Progenitor cell of endocrine pancreas (in vitro differentiated cells): ENCODE data around the gene NEUROD4. TPM values are rescaled to one million over a fixed set of nuclear protein-coding genes. Genes with fewer than 3 reads are reported as not detected.

Experiments
- DNase-seq: peaks from one replicate; pipeline ENCODE4 v3.0.0; 2021; ENCODE audit warnings: low spot score; ENCODE audit not compliant: unreplicated experiment
- H3K27ac Mint-ChIP-seq: 2 replicates; pipeline ENCODE4 v1.8.0; 2021; ENCODE audit warnings: mild to moderate bottlenecking, moderate library complexity, mixed read lengths
- H3K27me3 Mint-ChIP-seq: 2 replicates; pipeline ENCODE4 v1.8.0; 2021; ENCODE audit warnings: mixed read lengths
- H3K36me3 Mint-ChIP-seq: 2 replicates; pipeline ENCODE4 v1.8.0; 2022; ENCODE audit warnings: mixed read lengths; ENCODE audit not compliant: insufficient read depth
- H3K4me1 Mint-ChIP-seq: 2 replicates; pipeline ENCODE4 v1.8.0; 2021; ENCODE audit warnings: low read depth, mixed read lengths
- H3K4me3 Mint-ChIP-seq: 2 replicates; pipeline ENCODE4 v1.8.0; 2021; ENCODE audit warnings: low read depth, mild to moderate bottlenecking, moderate library complexity, mixed read lengths
- H3K9me3 Mint-ChIP-seq: 2 replicates; pipeline ENCODE4 v1.8.0; 2021; ENCODE audit warnings: low read depth, mixed read lengths
- total RNA-seq: library from RNA; stranded (reverse); gene quantifications from 2 replicates; pipeline ENCODE4 v1.2.1, GENCODE V29; 2021
- TF ChIP-seq, protein P1 (sequence below): fragments of 200-600 bp; sonication (generic); IDR thresholded peaks from one replicate; pipeline ENCODE4 v1.5.0; 2021; ENCODE audit warnings: antibody characterized with exemption, mild to moderate bottlenecking; ENCODE audit not compliant: unreplicated experiment

The NEUROD4 gene
- total RNA-seq, 1 donor from 2014 or later = not detected

DNA sequence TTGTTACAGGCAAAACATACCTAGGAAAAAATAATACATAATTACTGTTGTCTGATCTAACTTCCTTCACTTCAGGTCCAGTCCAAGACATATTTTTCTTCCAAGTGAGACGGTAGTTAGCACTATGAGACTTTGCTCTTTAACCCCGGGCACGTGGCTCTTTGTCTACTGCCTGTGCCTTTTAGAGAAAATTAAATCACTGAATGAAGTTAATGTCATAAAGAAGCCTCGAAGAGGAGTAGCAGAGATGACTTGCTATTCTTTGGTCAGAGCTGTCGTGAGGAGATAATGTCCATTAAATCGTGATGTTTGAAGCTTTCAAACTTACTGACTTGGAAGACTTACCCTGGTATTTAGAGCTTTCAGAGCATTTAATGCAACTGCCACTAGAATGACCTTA is 43.9 kb upstream of the NEUROD4 start:
- Mint-ChIP-seq H3K27ac (no peak overlapping the region), H3K9me3 (no peaks in the 10 kb centered on the region), H3K4me3 (no peak overlapping the region), H3K4me1 (peaks cover 11% of the 10 kb centered on the region), H3K36me3 (no peaks in the 10 kb centered on the region), H3K27me3 (peaks cover 6% of the 10 kb centered on the region)
- no peak for DNase-seq
- TF ChIP-seq, protein P1, sequence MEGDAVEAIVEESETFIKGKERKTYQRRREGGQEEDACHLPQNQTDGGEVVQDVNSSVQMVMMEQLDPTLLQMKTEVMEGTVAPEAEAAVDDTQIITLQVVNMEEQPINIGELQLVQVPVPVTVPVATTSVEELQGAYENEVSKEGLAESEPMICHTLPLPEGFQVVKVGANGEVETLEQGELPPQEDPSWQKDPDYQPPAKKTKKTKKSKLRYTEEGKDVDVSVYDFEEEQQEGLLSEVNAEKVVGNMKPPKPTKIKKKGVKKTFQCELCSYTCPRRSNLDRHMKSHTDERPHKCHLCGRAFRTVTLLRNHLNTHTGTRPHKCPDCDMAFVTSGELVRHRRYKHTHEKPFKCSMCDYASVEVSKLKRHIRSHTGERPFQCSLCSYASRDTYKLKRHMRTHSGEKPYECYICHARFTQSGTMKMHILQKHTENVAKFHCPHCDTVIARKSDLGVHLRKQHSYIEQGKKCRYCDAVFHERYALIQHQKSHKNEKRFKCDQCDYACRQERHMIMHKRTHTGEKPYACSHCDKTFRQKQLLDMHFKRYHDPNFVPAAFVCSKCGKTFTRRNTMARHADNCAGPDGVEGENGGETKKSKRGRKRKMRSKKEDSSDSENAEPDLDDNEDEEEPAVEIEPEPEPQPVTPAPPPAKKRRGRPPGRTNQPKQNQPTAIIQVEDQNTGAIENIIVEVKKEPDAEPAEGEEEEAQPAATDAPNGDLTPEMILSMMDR = no peak

- H3K4me3 Mint-ChIP-seq = no peak overlapping the region
- peaks cover 6% of the 10 kb centered on the region for H3K27me3 Mint-ChIP-seq
- DNase-seq = no peak
- no peaks in the 10 kb centered on the region for H3K9me3 Mint-ChIP-seq
- H3K36me3 Mint-ChIP-seq = no peaks in the 10 kb centered on the region
- peaks cover 11% of the 10 kb centered on the region for H3K4me1 Mint-ChIP-seq
- H3K27ac Mint-ChIP-seq = no peak overlapping the region
- TF ChIP-seq, protein P1 = no peak
Observed at GRCh38 chr12:54977155-54977554, 42.6 kb upstream of the NEUROD4 start.

GRCh38 chr12:54977857-54978256 is 41.9 kb upstream of the NEUROD4 start:
- Mint-ChIP-seq H3K27me3 (peaks cover 6% of the 10 kb centered on the region), H3K9me3 (no peaks in the 10 kb centered on the region), H3K36me3 (no peaks in the 10 kb centered on the region), H3K27ac (no peak overlapping the region), H3K4me1 (peaks cover 9% of the 10 kb centered on the region), H3K4me3 (no peak overlapping the region)
- no peak for DNase-seq
- TF ChIP-seq, protein P1 = no peak

GRCh38 chr12:54980341-54980740 is 39.4 kb upstream of the NEUROD4 start:
- Mint-ChIP-seq H3K27me3 (peaks cover 8% of the 10 kb centered on the region), H3K27ac (no peak overlapping the region), H3K36me3 (no peaks in the 10 kb centered on the region), H3K4me3 (no peak overlapping the region), H3K4me1 (peaks cover 9% of the 10 kb centered on the region), H3K9me3 (no peaks in the 10 kb centered on the region)
- TF ChIP-seq, protein P1 = no peak
- no peak for DNase-seq

- Mint-ChIP-seq H3K27ac (no peak overlapping the region), H3K36me3 (no peaks in the 10 kb centered on the region), H3K9me3 (no peaks in the 10 kb centered on the region), H3K4me1 (peaks cover 2% of the 10 kb centered on the region), H3K27me3 (peaks cover 8% of the 10 kb centered on the region), H3K4me3 (no peak overlapping the region)
- DNase-seq = no peak
- TF ChIP-seq, protein P1 = no peak
Observed at GRCh38 chr12:54981796-54982195, 38.0 kb upstream of the NEUROD4 start.
